HCT116 (cell line): ENCODE measurements around the gene C14orf93. TPM values are rescaled to one million over a fixed set of nuclear protein-coding genes. Genes with fewer than 3 reads are reported as not detected.

Source experiments
- ATAC-seq: fragments of 200-7000 bp; cut with Tn5 transposase; 2 replicates; pipeline ENCODE4 v1.9.1; 2020; ENCODE audit warnings: mild to moderate bottlenecking, moderate library complexity
- BruUV-seq: library from RNA; stranded (reverse); fragments of 400-500 nt; replicated peaks from 2 replicates; lab custom pipeline; 2021; lab: Mats Ljungman, UMichigan
- CTCF ChIA-PET: fragments of 300-600 bp; sonication (Branson Sonifier 250); formaldehyde crosslinking; loops from one replicate; lab custom pipeline; 2021; ENCODE audit warnings: antibody characterized with exemption; lab: Charles Lee
- POLR2A ChIA-PET: fragments of 300-600, 350-600 bp; sonication (Branson Sonifier 250); formaldehyde crosslinking; loops from one replicate; lab custom pipeline; 2021; ENCODE audit warnings: antibody characterized with exemption; lab: Charles Lee
- RAD21 ChIA-PET, 2 experiments: fragments of 300-600 bp; sonication (Branson Sonifier 250); formaldehyde crosslinking; loops; one replicate each; lab custom pipeline; 2023; ENCODE audit warnings: low total read pairs in 2 of 2; ENCODE audit not compliant: uncharacterized antibody in 2 of 2, unreplicated experiment in 2 of 2, low non-redundant PET in 1 of 2; lab: Charles Lee
- DNase-seq: peaks from one replicate; pipeline ENCODE4 v3.0.0-alpha.2; 2010; ENCODE audit warnings: low read depth, low spot score
- H2AFZ ChIP-seq: fragments of 200-600 bp; shearing (Covaris generic), sonication (generic); 2 replicates; pipeline ENCODE4 v1.6.1; 2017; ENCODE audit warnings: low read depth, mixed run types, mixed read lengths, antibody characterized with exemption, low read length; ENCODE audit not compliant: poor library complexity, severe bottlenecking
- H3K27ac ChIP-seq: 2 replicates; pipeline ENCODE4 v1.5.1; 2012; ENCODE audit warnings: low read depth, low read length
- H3K27me3 ChIP-seq: fragments of 200-600 bp; sonication (generic); 2 replicates; pipeline ENCODE4 v1.6.1; 2016; ENCODE audit warnings: mixed run types, low read length, mixed read lengths; ENCODE audit not compliant: insufficient read depth
- H3K36me3 ChIP-seq, 2 experiments: fragments of 200-500 bp in 1 of 2; fragments of 200-600 bp in 1 of 2; sonication (Bioruptor generic) in 1 of 2; sonication (generic) in 1 of 2; 2 replicates each; pipeline versions ENCODE4 v1.5.1 to v1.6.1; 2014 to 2016; ENCODE audit warnings: low read length in 2 of 2, inconsistent platforms in 1 of 2, mixed read lengths in 1 of 2, mixed run types in 1 of 2; ENCODE audit not compliant: insufficient read depth in 2 of 2, control insufficient read depth in 1 of 2
- H3K4me1 ChIP-seq, 2 experiments: fragments of 200-600 bp in 1 of 2; sonication (generic) in 1 of 2; 2 replicates each; pipeline versions ENCODE4 v1.5.1 to v1.6.1; 2012 to 2017; ENCODE audit warnings: low read length in 2 of 2, inconsistent platforms in 1 of 2, mild to moderate bottlenecking in 1 of 2, mixed read lengths in 1 of 2, mixed run types in 1 of 2, moderate library complexity in 1 of 2; ENCODE audit not compliant: insufficient read depth in 2 of 2, control insufficient read depth in 1 of 2
- H3K4me2 ChIP-seq: fragments of 200-600 bp; sonication (generic); 2 replicates; pipeline ENCODE4 v1.6.1; 2017; ENCODE audit warnings: mixed run types, low read length, mixed read lengths
- H3K4me3 ChIP-seq, 2 experiments: fragments of 200-600 bp in 1 of 2; sonication (generic) in 1 of 2; replicated peaks in 1 of 2; 2 replicates each; pipeline ENCODE4 v1.5.1; 2011 to 2016; ENCODE audit warnings: low read length in 2 of 2, control low read depth in 1 of 2, low read depth in 1 of 2, mild to moderate bottlenecking in 1 of 2, mixed read lengths in 1 of 2, mixed run types in 1 of 2
- H3K79me2 ChIP-seq: fragments of 200-600 bp; sonication (generic); 2 replicates; pipeline ENCODE4 v1.6.1; 2017; ENCODE audit warnings: mild to moderate bottlenecking, mixed run types, low read length, moderate library complexity, mixed read lengths; ENCODE audit not compliant: insufficient read depth
- H3K9ac ChIP-seq: fragments of 200-600 bp; sonication (generic); 2 replicates; pipeline ENCODE4 v1.6.1; 2016; ENCODE audit warnings: low read length, mixed read lengths
- H3K9me2 ChIP-seq: fragments of 200-600 bp; sonication (generic), shearing (Covaris generic); 2 replicates; pipeline ENCODE4 v1.6.1; 2017; ENCODE audit warnings: mixed run types, mild to moderate bottlenecking, moderate library complexity; ENCODE audit not compliant: insufficient read depth
- H3K9me3 ChIP-seq, 2 experiments: fragments of 200-500 bp in 1 of 2; fragments of 200-600 bp in 1 of 2; sonication (Bioruptor generic) in 1 of 2; sonication (generic) in 1 of 2; 2 replicates each; pipeline ENCODE4 v1.6.1; 2014 to 2017; ENCODE audit warnings: low read length in 2 of 2, mixed read lengths in 2 of 2, inconsistent platforms in 1 of 2, low read depth in 1 of 2, mild to moderate bottlenecking in 1 of 2, mixed run types in 1 of 2, moderate library complexity in 1 of 2; ENCODE audit not compliant: control insufficient read depth in 1 of 2, insufficient read depth in 1 of 2
- H4K20me1 ChIP-seq: fragments of 200-600 bp; sonication (generic), shearing (Covaris generic); 2 replicates; pipeline ENCODE4 v1.6.1; 2017; ENCODE audit warnings: mixed run types, mild to moderate bottlenecking, moderate library complexity; ENCODE audit not compliant: insufficient read depth
- CBX3 ChIP-seq: IDR thresholded peaks from 2 replicates; pipeline ENCODE4 v1.6.1; 2012; ENCODE audit warnings: low read depth
- CEBPB ChIP-seq: IDR thresholded peaks from 2 replicates; pipeline ENCODE4 v1.6.1; 2012; ENCODE audit warnings: low read depth
- EGR1 ChIP-seq: IDR thresholded peaks from 2 replicates; pipeline ENCODE4 v1.6.1; 2012; ENCODE audit warnings: low read depth
- ELF1 ChIP-seq: IDR thresholded peaks from 2 replicates; pipeline ENCODE4 v1.6.1; 2012; ENCODE audit warnings: low read depth, borderline replicate concordance
- EZH2 ChIP-seq: fragments of 200-600 bp; sonication (generic); IDR thresholded peaks from 2 replicates; pipeline ENCODE4 v1.6.1; 2017; ENCODE audit warnings: antibody characterized with exemption, mixed run types
- EZH2phosphoT487 ChIP-seq: fragments of 200-600 bp; IDR thresholded peaks from 2 replicates; pipeline ENCODE4 v1.6.1; 2018; ENCODE audit warnings: antibody characterized with exemption, borderline replicate concordance
- FOSL1 ChIP-seq: IDR thresholded peaks from 2 replicates; pipeline ENCODE4 v1.6.1; 2012; ENCODE audit warnings: low read depth
- POLR2A ChIP-seq: IDR thresholded peaks from 2 replicates; pipeline ENCODE4 v1.7.0; 2011; ENCODE audit warnings: borderline replicate concordance; ENCODE audit not compliant: insufficient read depth, insufficient read length; ENCODE audit errors: extremely low read depth
- POLR2AphosphoS5 ChIP-seq: IDR thresholded peaks from 2 replicates; pipeline ENCODE4 v1.6.1; 2011; ENCODE audit warnings: mild to moderate bottlenecking, low read depth, low read length, moderate library complexity
- RAD21 ChIP-seq: IDR thresholded peaks from 2 replicates; pipeline ENCODE4 v1.6.1; 2012; ENCODE audit warnings: low read depth, mild to moderate bottlenecking
- SIN3A ChIP-seq: IDR thresholded peaks from 2 replicates; pipeline ENCODE4 v1.6.1; 2012; ENCODE audit warnings: low read depth
- SP1 ChIP-seq: IDR thresholded peaks from 2 replicates; pipeline ENCODE4 v1.6.1; 2012; ENCODE audit warnings: low read depth
- SRF ChIP-seq: IDR thresholded peaks from 2 replicates; pipeline ENCODE4 v1.6.1; 2012; ENCODE audit warnings: low read depth
- YY1 ChIP-seq: IDR thresholded peaks from 2 replicates; pipeline ENCODE4 v1.6.1; 2011; ENCODE audit warnings: low read length, low read depth, moderate library complexity, mild to moderate bottlenecking; ENCODE audit not compliant: insufficient replicate concordance; ENCODE audit errors: extremely low read depth
- ZNF274 ChIP-seq: fragments of 200-500 bp; sonication (Bioruptor generic); IDR thresholded peaks from 2 replicates; pipeline ENCODE4 v1.6.1; 2014; ENCODE audit warnings: mild to moderate bottlenecking, low read depth, low read length, inconsistent platforms
- intact Hi-C: fragments of 100-400 bp; cut with micrococcal nuclease; formaldehyde crosslinking; loops from 2 replicates; pipeline ENCODE4 v1.10.0; 2022
- total RNA-seq: library from RNA; stranded (reverse); gene quantifications from one replicate; pipeline ENCODE4 v1.2.1, GENCODE V29; 2021; ENCODE audit not compliant: unreplicated experiment
- TF ChIP-seq, protein P1 (sequence below): IDR thresholded peaks from 2 replicates; pipeline ENCODE4 v1.6.1; 2012
- TF ChIP-seq, protein P2 (sequence below): IDR thresholded peaks from 2 replicates; pipeline ENCODE4 v1.6.1; 2011; ENCODE audit warnings: mild to moderate bottlenecking, low read length, moderate library complexity; ENCODE audit not compliant: insufficient replicate concordance; ENCODE audit errors: extremely low read depth

C14orf93 gene
- total RNA-seq, 1 experiment from 2014 or later, result 13.7 TPM

DNA sequence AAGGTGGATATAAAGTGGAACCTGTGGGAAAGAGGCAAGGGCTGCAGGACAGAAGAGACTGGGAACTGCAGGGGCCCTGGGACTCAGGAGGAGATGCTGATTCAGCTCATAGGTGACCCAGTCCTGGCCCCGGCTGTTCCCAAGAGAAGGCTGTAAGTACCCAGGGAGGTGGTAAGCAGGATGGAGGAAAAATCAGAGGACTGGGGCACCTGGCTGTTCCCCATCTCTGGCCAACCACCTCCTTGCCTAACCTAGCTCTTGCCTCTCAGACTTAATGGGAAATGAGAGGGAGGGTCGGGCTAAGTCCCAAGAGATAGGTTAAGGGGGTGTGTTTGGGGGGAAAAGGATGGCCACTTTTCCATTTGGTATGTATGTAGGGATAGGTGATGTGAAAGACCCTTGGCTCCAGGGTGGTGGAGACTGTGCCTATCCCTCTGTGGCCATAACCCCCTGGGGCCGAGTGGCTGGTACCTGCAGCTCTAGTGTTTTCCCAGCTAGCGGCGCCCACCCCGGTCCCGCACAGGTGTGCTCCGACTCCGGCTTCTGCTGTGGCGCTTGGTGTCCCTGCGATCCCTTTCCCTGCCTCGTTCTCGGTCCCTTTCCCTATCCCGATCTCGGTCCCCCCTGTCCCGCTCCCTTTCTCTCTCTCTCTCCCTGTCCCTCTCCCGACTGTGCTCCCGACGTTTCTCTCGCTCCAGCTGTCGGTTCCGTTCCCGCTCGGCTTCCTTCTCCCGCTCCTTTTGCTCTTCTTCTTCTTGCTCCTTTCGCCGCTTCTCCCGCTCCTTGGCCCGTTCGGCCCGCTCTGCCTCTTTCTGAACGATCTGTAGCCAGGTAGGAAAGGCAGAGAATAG, 48.9 kb upstream of the C14orf93 start:
- no peak for ATAC-seq
- peak overlapping the region; percentile 84 for H3K27ac ChIP-seq
- H3K4me2 ChIP-seq, result peak overlapping the region; percentile 95; the same call in 1 of the 2 replicates
- H3K9me3 ChIP-seq, result no peaks in the 10 kb centered on the region
- TF ChIP-seq SP1 (no peak), EZH2 (no peak), CEBPB (no peak), FOSL1 (no peak), EZH2phosphoT487 (no peak), POLR2AphosphoS5 (no peak; the same call in 1 of the 2 replicates), EGR1 (no peak), SIN3A (no peak), SRF (no peak), ZNF274 (no peak), ELF1 (no peak), YY1 (no peak), RAD21 (no peak), CBX3 (no peak), POLR2A (no peak)
- TF ChIP-seq, protein P1, sequence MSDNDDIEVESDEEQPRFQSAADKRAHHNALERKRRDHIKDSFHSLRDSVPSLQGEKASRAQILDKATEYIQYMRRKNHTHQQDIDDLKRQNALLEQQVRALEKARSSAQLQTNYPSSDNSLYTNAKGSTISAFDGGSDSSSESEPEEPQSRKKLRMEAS, result no peak
- TF ChIP-seq, protein P2, sequence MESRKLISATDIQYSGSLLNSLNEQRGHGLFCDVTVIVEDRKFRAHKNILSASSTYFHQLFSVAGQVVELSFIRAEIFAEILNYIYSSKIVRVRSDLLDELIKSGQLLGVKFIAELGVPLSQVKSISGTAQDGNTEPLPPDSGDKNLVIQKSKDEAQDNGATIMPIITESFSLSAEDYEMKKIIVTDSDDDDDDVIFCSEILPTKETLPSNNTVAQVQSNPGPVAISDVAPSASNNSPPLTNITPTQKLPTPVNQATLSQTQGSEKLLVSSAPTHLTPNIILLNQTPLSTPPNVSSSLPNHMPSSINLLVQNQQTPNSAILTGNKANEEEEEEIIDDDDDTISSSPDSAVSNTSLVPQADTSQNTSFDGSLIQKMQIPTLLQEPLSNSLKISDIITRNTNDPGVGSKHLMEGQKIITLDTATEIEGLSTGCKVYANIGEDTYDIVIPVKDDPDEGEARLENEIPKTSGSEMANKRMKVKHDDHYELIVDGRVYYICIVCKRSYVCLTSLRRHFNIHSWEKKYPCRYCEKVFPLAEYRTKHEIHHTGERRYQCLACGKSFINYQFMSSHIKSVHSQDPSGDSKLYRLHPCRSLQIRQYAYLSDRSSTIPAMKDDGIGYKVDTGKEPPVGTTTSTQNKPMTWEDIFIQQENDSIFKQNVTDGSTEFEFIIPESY, result no peak
- peaks cover 29 to 35% of the 10 kb centered on the region in 2 experiments; a peak in 3 of 4 replicates for H3K36me3 ChIP-seq
- peaks cover 27 to 51% of the 10 kb centered on the region in 2 experiments for H3K4me1 ChIP-seq
- peaks cover 7% of the 10 kb centered on the region; the same call in 1 of the 2 replicates for H3K79me2 ChIP-seq
- ChIA-PET CTCF (interaction anchor here (1.0 to 9.9 kb wide), 24 partner anchors 10 to 499 kb away, joined by 3 to 175 read pairs (median 5); partner anchors contain the start of genes ACIN1, AJUBA, C14orf119 and PRMT5), POLR2A (interaction anchor here (0.9 to 1.7 kb wide), 7 partner anchors 7 to 82 kb away, joined by 3 to 10 read pairs (median 5); no protein-coding TSS in a partner anchor), RAD21 (interaction anchor here (1.0 to 1.3 kb wide), 5 partner anchors 10 to 87 kb away, joined by 3 to 12 read pairs (median 5); partner anchors contain the start of gene AJUBA (in 1 of the 2))
- H3K27me3 ChIP-seq, result no peaks in the 10 kb centered on the region
- no peak overlapping the region for H2AFZ ChIP-seq
- BruUV-seq, result TSS peak; percentile 68
- no peak overlapping the region for H3K4me3 ChIP-seq
- intact Hi-C loops, result loop anchor here (1.0 to 5.0 kb wide), 4 partner anchors 52 to 502 kb away; no protein-coding TSS in a partner anchor
- no peak overlapping the region for H3K9ac ChIP-seq
- no peak for DNase-seq
- H4K20me1 ChIP-seq, result no peaks in the 10 kb centered on the region
- H3K9me2 ChIP-seq, result no peaks in the 10 kb centered on the region
